Measurements from ENCODE around the gene THBS2.

DNA sequence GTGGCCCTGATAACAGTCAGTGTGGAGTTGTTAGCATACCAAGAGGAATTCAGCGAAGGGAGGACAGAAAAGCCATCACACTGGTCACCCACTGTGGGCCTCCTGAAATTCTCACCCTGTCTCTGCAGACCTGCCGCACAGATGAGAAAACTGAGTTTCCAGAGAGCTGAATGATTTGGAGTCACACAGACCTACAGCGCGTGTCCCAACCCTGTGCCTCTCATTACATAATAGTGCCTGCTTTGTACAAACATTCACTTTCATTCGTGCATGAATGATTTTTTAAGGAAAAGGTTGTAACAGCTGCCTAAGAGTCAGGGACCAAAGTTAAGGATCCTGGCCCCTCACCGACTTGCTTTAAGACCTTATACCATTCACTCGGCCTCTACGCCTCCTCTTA lies 62.7 kb downstream of the THBS2 start:
- TF ChIP-seq, protein P1, sequence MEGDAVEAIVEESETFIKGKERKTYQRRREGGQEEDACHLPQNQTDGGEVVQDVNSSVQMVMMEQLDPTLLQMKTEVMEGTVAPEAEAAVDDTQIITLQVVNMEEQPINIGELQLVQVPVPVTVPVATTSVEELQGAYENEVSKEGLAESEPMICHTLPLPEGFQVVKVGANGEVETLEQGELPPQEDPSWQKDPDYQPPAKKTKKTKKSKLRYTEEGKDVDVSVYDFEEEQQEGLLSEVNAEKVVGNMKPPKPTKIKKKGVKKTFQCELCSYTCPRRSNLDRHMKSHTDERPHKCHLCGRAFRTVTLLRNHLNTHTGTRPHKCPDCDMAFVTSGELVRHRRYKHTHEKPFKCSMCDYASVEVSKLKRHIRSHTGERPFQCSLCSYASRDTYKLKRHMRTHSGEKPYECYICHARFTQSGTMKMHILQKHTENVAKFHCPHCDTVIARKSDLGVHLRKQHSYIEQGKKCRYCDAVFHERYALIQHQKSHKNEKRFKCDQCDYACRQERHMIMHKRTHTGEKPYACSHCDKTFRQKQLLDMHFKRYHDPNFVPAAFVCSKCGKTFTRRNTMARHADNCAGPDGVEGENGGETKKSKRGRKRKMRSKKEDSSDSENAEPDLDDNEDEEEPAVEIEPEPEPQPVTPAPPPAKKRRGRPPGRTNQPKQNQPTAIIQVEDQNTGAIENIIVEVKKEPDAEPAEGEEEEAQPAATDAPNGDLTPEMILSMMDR (IDR thresholded peaks at IDR 0.05), result no peak
- TF ChIP-seq POLR2A (IDR thresholded peaks at IDR 0.05), result no peak
